Measurements from ENCODE around the gene DPH2.

The DPH2 gene

DNA sequence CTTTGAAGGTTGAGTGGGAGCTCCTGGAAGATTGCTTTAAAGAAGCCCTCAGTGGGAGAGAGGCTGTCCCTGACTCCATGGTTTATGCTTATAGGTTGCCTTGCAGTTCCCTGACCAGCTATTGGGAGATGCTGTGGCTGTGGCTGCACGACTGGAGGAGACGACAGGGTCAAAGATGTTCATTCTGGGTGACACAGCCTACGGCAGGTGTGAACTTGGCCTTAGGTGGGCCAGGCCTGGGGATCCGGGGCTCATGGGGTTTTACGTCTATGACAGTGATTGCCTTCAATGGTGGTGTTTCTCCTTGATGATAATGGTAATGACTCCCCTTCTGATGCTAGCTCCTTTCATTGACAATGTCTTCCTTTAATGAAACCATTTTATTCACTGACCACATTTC lies 692 bp downstream of the DPH2 start:
- no peak for DNase-seq

GRCh38 chr1:43970911-43971310 lies 1.1 kb downstream of the DPH2 start:
- DNase-seq = no peak

DNA sequence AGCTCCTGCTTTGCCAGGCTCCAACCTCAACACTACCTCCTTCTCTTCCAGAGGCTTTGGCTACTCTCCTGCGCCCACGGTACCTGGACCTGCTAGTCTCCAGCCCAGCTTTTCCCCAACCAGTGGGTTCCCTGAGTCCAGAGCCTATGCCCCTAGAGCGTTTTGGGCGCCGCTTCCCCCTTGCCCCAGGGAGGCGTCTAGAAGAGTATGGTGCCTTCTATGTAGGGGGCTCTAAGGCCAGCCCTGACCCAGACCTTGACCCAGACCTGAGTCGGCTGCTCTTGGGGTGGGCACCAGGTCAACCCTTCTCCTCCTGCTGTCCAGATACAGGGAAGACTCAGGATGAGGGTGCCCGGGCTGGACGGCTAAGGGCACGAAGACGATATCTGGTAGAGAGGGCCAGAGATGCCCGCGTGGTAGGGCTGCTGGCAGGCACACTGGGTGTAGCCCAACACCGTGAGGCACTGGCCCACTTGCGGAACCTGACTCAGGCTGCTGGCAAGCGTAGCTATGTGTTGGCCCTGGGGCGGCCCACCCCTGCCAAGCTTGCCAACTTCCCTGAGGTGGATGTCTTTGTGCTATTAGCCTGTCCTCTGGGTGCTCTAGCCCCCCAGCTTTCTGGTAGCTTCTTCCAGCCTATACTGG lies 1.6 kb downstream of the DPH2 start:
- DNase-seq = no peak

- DNase-seq = no peak
Observed at GRCh38 chr1:43973981-43974442, 4.2 kb downstream of the DPH2 start.

- peak; percentile 92 for DNase-seq
Observed at GRCh38 chr1:43974443-43975248, 4.8 kb downstream of the DPH2 start, which contains the start of gene ATP6V0B. TSS of gene ATP6V0B (plus strand) at chr1:43974960. CDS start at chr1:43975041, 81 bp downstream.

DNA sequence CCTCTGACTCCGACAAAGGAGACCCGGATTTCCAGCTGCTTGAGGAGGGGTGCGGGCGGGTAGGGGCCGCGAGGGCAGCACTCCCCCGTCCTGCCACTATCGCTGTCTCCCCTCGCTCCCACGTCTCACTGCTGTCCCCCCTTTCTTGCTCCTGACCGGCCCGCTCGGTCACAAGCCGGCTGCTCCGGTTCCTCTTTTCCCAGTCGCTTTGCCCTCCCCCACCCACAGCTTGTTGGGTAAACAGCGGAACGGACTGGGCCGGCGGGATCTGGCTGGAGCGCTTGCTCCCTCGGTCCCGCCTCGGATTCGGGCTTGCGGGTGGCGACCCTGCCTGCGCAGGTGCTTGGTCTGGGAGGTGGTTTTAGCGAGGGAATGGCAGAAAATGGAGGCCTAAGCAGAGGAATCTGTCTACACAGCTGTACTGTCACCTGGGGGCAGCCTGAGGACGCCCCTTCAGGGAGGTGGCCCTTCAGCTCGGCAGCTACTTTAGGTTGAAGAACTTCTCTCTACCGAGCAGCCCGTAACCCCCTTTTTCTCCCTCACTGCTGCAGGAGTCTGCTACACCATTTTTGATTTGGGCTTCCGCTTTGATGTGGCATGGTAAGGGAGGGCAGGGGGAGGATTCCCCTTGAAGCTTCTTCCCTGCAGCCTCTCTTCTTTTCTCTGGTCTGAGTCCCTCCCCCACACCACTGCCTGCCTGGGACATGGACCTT lies 5.6 kb downstream of the DPH2 start:
- no peak for DNase-seq

DNA sequence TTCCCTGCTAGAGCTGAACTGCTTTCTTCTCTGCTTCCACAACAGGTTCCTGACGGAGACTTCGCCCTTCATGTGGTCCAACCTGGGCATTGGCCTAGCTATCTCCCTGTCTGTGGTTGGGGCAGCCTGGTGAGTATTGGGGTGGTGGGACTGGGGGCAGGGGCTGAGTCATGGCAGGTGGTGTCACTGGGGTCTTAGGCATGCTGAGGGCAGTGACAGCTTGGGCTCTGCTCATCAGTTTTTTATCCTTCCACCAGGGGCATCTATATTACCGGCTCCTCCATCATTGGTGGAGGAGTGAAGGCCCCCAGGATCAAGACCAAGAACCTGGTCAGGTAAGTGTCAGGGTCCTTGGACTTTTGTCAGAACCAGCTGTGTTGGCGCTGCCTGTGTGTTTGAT lies 6.2 kb downstream of the DPH2 start:
- DNase-seq = no peak

DNA sequence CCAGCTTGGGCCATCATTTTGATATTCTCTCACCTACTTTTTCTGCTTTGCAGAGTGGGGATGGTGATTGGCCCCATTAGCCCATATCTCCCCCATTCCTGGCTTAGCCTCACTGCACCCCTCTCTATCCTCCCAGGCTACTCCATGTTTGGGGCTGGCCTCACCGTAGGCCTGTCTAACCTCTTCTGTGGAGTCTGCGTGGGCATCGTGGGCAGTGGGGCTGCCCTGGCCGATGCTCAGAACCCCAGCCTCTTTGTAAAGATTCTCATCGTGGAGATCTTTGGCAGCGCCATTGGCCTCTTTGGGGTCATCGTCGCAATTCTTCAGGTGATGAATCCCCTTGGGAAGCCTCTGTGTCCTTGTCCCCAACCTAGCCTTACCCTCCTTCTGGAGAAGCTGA lies 7.1 kb downstream of the DPH2 start:
- DNase-seq = no peak

DNA sequence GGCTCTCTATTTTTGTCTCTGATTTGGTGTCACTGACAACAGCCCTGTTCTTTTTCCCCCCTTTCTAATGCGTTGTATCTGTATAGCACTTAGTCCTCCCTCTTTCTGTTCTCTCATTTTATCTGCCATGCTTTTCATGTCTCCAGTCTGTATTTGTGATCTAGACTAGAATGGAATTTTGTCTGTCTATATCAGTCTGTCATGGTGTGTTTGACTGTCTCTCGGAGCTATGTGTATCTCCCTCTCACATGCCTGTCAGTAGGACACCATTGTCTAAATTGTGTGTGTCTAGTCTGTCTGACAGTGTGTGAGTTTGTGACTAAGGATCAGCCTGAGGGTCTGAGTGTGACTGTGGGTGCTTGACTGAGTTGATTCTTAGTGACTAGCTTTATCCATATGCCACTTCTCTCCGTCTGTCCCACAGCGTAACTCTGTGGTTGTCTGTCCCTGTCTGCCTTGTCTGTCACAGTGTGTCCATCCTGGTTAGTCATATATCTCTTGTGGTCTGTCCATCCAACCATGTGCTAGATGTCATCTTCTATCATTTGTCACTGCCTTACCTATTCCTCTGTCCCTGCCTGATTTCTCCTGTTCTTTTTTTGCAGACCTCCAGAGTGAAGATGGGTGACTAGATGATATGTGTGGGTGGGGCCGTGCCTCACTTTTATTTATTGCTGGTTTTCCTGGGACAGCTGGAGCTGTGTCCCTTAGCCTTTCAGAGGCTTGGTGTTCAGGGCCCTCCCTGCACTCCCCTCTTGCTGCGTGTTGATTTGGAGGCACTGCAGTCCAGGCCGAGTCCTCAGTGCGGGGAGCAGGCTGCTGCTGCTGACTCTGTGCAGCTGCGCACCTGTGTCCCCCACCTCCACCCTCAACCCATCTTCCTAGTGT lies 7.8 kb downstream of the DPH2 start:
- no peak for DNase-seq

- no peak for DNase-seq
Observed at GRCh38 chr1:43978264-43978550, 8.4 kb downstream of the DPH2 start.

DNA sequence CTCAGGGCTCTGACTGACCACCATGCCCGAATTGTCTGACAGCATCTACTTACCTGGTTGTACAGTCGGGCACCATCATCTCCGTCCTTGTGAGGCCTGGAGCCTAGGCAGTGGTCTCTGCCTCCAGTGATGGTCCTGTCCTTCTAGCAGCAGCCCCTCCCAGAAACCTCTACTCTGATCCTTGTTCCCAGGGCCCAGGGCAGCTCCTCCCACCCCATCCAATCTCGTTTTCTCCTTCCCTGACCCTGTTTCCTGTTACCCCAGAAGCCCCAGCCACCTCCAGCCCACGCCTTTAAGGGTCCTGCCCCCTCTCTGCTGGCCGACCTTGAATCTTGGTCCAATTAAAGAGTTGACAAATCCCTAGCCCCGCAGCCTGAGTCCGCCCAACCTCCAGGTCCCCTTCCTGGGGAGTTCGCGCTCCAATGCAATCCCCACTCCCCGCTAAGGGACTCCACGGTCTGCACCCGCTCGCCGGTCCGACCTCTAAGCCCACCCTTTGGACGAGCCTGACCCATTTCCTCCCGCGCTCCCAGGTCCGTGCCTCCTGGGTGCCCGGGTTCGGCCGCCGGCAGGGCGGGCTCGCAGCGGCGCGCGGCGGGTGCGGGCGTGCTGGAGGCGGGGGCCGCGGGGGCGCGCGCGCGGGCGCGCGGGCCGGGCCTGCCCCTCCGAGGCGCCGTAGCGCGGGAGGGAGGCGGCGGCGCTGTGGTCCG lies 8.9 kb downstream of the DPH2 start, which contains the start of gene B4GALT2:
Gene B4GALT2, plus strand, starts transcription at position 660 of the 710 bp plus-strand sequence. CDS start 1,951 bp downstream, outside the sequence.
- no peak for DNase-seq

- DNase-seq = no peak
Observed at GRCh38 chr1:43979261-43979527, 9.4 kb downstream of the DPH2 start.

- no peak for DNase-seq
Observed at GRCh38 chr1:43979528-43980254, 9.9 kb downstream of the DPH2 start.

GRCh38 chr1:43980255-43981134 lies 10.7 kb downstream of the DPH2 start:
- DNase-seq = no peak

GRCh38 chr1:43981135-43981491 lies 11.3 kb downstream of the DPH2 start:
- DNase-seq = no peak

DNA sequence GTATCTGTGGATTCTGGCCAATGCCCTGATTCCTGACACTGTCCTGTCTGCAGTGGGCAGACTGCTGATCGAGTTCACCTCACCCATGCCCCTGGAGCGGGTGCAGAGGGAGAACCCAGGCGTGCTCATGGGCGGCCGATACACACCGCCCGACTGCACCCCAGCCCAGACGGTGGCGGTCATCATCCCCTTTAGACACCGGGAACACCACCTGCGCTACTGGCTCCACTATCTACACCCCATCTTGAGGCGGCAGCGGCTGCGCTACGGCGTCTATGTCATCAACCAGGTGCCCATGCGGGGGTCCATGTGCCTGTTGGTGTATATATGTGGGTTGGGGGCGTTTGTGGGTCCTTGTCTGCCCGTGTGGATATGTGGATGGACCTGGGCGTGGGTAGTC lies 11.8 kb downstream of the DPH2 start:
- DNase-seq = no peak

DNA sequence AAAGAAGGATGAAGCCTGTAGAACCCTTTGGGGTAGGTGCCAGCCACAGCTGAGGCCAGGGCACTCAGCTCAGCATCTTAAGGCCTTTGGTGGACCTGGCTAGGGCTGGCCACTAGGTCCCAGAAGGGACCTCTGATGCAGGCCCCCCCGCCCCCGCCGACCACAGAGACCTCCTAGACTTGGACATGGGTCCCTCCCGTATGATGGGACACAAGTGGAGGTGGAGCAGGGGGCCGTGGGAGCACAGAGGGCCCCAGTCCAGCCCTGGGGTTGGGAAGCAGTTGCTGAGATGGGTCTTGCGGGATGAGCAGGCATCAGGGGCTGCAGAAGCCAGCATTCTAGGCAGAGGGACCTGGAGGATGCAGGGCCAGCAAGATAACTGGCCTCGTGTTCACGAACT lies 12.4 kb downstream of the DPH2 start:
- DNase-seq = no peak

DNA sequence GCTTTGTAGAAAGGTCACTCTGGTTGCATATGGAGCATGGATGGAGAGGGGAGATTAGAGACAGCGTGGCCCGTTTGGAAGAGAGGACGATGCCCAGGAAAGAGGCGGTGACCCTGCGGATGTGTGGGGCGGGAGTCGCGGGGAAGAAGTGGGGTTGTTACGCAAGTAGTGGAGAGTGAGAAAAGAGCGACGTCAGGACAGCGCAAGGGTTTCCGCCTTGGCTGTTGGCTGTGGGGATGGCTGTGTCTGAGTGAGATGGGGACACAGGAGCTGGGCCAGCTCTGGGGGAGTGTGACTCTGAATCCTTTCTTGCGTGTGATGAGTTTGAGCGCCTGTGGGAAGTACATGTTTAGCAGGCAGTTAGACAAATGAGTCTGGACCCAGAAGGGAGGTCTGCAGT lies 13.0 kb downstream of the DPH2 start:
- DNase-seq = no peak

DNA sequence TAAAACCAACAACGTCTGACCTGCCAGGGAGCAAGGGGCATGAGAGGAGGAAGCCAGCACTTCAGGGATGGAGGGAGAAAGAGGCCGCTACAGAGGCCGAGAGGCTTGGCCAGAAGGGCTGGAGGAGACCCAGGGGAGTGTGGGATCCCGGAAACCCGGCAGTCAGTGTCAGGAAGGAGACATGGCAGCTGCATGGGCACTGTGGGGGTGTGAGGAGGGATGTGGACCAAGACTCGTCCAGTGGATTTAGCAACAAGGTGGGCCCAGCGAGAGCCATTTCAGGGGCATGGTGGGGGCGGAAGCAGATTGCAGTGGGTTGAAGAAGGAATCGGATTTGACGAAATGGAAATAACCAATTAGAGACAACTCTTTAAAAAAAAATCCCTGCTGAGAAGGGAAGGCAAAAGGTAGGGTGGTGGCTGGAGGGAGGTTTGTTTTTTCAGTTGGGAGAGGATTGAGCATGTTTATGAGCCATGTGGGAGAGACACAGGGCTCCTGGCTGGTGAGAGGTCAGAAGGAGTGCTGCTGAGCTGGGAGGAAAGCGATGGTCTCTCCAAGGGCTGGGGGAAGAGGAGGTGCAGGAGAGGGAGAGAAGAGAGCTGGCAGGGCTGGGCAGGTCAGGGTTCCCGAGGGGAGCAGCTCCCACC lies 13.6 kb downstream of the DPH2 start:
- no peak for DNase-seq

- DNase-seq = no peak
Observed at GRCh38 chr1:43984855-43985254, 15.0 kb downstream of the DPH2 start.

Measured in NCI-H2081 treated with DMSO at 0.1 percent for 48 hours (cell line).